ENCODE data around the gene ACKR3.

Gene ACKR3

DNA sequence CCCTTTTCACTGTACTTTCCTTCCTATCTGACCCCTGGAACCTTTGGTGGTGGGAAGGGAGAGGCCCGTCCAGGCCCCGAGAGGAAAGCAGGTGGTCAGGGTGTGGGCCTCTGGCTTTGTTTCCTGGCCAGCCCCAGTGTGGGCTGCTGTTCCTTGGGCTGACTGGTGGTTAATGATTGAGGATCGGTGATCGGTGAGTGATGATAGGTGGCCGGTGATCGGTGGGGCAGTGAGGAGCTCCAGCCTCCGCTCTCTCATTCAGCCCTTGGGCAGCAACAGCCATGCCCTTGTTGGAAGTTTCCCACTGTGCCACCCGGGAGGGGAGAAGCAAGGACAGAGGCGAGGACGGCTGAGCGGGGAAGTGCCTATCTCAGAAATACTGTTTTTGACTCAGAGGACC lies 7.3 kb downstream of the ACKR3 start:
- H3K27ac ChIP-seq (ENCODE audit: insufficient read depth in 1 of 2, low read depth in 1 of 2, low read length in 2 of 2, poor library complexity in 1 of 2, severe bottlenecking in 2 of 2) = no peak overlapping the region
- no peaks in the 10 kb centered on the region for H3K27me3 ChIP-seq (replicated peaks in 2 of 5; ENCODE audit: control insufficient read depth in 4 of 5, insufficient read depth in 5 of 5, low read length in 4 of 5)
- no peaks in the 10 kb centered on the region for H3K9me3 ChIP-seq (ENCODE audit: control extremely low read depth in 1 of 5, control insufficient read depth in 4 of 5, insufficient read depth in 2 of 5, low read depth in 1 of 5, low read length in 4 of 5)
- ChIA-PET CTCF (interaction anchor here (1.0 to 1.3 kb wide), 2 partner anchors 20 to 63 kb away, joined by 3 read pairs; no protein-coding TSS in a partner anchor), POLR2A (no interaction called here)
- 100% methylated on average over 7 of the region's 11 CpGs for WGBS (ENCODE audit: insufficient coverage)
- peaks cover 4 to 35% (median 10%) of the 10 kb centered on the region in 4 experiments for H3K36me3 ChIP-seq (ENCODE audit: control insufficient read depth in 4 of 4, insufficient read depth in 4 of 4, low read length in 3 of 4)
- no peaks in the 10 kb centered on the region for H3K4me1 ChIP-seq (ENCODE audit: control extremely low read depth in 1 of 4, control insufficient read depth in 4 of 4, insufficient read depth in 4 of 4, low read length in 3 of 4)
- H3K4me3 ChIP-seq (ENCODE audit: control insufficient read depth in 1 of 7, extremely low read depth in 1 of 7, insufficient read depth in 4 of 7, low read depth in 2 of 7, low read length in 6 of 7) = no peak overlapping the region
- no peak for DNase-seq

DNA sequence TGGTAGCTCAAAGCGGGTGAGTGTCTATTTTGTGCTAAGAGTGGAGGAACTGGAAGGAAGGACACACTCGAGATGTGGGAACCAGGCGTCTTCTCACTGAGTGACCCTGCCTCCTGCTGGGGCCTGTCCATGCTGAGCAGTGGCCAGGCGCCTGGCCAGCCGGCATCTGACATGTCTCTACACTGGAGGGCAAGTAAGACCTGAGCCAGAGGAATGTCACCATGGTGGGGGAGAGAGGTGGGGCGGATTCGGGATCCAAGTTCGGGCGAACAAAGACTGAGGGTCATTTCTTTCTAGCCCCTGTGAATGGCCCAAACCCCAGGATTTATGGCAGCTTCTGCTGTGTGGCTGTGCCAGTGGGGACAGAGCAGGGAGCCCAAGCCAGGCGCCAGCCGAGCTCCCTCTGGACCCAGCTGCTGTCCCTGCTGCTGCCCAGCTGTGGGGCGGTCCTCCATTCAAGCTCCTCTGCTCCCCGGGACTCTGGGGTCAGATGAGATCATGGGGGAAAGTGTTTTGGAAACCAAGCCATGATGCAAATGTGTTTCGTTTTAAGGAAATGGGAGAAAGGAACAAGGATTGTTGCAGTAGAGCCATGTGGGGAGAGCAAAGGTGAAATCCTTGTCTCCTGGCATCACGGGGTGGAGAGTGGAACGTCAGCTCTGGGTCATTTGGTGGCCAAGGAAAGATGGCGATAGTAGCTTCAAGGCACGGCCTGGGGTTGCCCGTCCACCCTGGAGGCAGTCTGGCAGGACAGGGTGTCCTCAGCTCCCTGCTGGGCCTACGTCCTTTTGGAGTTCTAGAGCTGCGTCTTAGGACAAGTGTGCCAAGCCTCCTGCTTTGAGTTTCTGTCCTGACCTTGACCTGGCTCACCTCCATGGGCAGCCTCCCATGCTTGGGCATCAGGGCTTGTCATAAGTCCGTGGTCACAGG lies 8.1 kb downstream of the ACKR3 start:
- no peaks in the 10 kb centered on the region for H3K27me3 ChIP-seq (replicated peaks in 2 of 5; ENCODE audit: control insufficient read depth in 4 of 5, insufficient read depth in 5 of 5, low read length in 4 of 5)
- ChIA-PET CTCF (interaction anchor here (1.2 to 1.3 kb wide), 3 partner anchors 10 to 64 kb away, joined by 3 read pairs; no protein-coding TSS in a partner anchor), POLR2A (no interaction called here)

DNA sequence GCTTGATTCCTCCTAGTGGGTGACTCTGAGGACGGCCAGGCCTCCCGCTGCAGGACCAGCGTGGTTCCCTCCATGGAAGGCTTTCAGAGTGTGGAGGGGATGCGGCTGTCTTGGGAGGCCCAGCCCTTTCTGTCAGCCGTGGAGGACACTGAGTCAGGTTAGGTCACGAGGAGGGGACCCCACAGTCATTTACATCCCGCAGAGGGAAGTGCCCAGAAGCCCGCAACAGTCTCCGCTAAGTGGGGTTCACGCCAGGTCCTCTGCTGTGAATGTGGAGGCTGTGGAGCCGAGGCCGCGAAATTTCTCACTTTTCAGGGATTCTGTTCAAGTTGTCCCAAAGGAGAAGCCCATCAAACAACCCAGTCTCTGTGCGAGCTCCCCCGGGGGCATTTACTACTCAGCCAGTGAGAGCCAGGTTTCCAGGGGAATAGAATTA lies 8.8 kb downstream of the ACKR3 start:
- DNase-seq = no peak
- H3K4me3 ChIP-seq (ENCODE audit: control insufficient read depth in 1 of 7, extremely low read depth in 1 of 7, insufficient read depth in 4 of 7, low read depth in 2 of 7, low read length in 6 of 7) = no peak overlapping the region
- CTCF ChIA-PET = interaction anchor here (1.2 kb wide), 2 partner anchors 10 to 65 kb away, joined by 3 read pairs; no protein-coding TSS in a partner anchor
- 96% methylated on average over 11 of the region's 15 CpGs for WGBS (ENCODE audit: insufficient coverage)
- H3K4me1 ChIP-seq (ENCODE audit: control extremely low read depth in 1 of 4, control insufficient read depth in 4 of 4, insufficient read depth in 4 of 4, low read length in 3 of 4) = no peaks in the 10 kb centered on the region
- H3K9me3 ChIP-seq (ENCODE audit: control extremely low read depth in 1 of 5, control insufficient read depth in 4 of 5, insufficient read depth in 2 of 5, low read depth in 1 of 5, low read length in 4 of 5) = no peaks in the 10 kb centered on the region
- H3K27ac ChIP-seq (ENCODE audit: insufficient read depth in 1 of 2, low read depth in 1 of 2, low read length in 2 of 2, poor library complexity in 1 of 2, severe bottlenecking in 2 of 2) = no peak overlapping the region
- H3K27me3 ChIP-seq (replicated peaks in 2 of 5; ENCODE audit: control insufficient read depth in 4 of 5, insufficient read depth in 5 of 5, low read length in 4 of 5) = no peaks in the 10 kb centered on the region
- peaks cover 4 to 39% (median 16%) of the 10 kb centered on the region in 4 experiments for H3K36me3 ChIP-seq (ENCODE audit: control insufficient read depth in 4 of 4, insufficient read depth in 4 of 4, low read length in 3 of 4)
- POLR2A ChIA-PET = no interaction called here

More for the DNA sequence above, 8.1 kb downstream of the ACKR3 start:
- peaks cover 4 to 40% (median 13%) of the 10 kb centered on the region in 4 experiments for H3K36me3 ChIP-seq (ENCODE audit: control insufficient read depth in 4 of 4, insufficient read depth in 4 of 4, low read length in 3 of 4)
- H3K4me3 ChIP-seq (ENCODE audit: control insufficient read depth in 1 of 7, extremely low read depth in 1 of 7, insufficient read depth in 4 of 7, low read depth in 2 of 7, low read length in 6 of 7) = no peak overlapping the region
- no peak for DNase-seq
- H3K27ac ChIP-seq (ENCODE audit: insufficient read depth in 1 of 2, low read depth in 1 of 2, low read length in 2 of 2, poor library complexity in 1 of 2, severe bottlenecking in 2 of 2) = no peak overlapping the region
- H3K9me3 ChIP-seq (ENCODE audit: control extremely low read depth in 1 of 5, control insufficient read depth in 4 of 5, insufficient read depth in 2 of 5, low read depth in 1 of 5, low read length in 4 of 5) = no peaks in the 10 kb centered on the region
- 99% methylated on average over 19 of the region's 22 CpGs for WGBS (ENCODE audit: insufficient coverage)
- H3K4me1 ChIP-seq (ENCODE audit: control extremely low read depth in 1 of 4, control insufficient read depth in 4 of 4, insufficient read depth in 4 of 4, low read length in 3 of 4) = no peaks in the 10 kb centered on the region

DNA sequence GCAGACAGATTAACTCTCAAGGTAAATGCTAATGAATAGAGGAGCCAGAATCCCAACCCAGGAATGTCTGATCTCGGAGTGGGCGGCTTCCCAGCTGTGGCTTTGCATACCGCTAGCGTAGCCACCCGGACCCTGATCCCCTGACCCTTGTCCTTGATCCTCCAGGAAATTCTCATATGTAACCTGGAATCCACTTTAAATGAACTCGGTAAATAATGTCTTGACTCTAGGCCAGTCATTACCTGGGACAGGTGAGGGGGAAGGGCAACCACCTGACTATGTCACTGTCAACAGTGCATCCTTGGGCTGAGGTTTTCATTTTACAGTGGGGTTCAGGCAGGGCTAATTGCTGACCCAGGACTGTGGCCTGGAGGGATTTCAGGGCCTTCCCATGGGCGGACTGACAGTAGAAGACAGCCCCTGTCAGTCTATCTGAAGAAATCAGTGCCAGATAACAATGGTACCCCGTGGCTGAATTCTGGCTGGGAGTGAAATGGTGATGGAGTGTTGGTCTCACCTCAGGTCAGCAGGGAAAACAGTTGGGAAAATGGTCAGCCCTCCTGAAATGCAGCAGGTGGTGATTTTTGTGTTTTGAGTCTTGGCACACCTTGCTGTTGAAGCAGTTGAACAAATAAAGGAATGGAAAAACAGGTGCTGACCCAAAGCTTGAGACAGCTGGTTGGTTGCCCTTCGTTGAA lies 9.6 kb downstream of the ACKR3 start:
- no peak for DNase-seq
- Histone ChIP-seq H3K4me1 (ENCODE audit: control extremely low read depth in 1 of 4, control insufficient read depth in 4 of 4, insufficient read depth in 4 of 4, low read length in 3 of 4) (no peaks in the 10 kb centered on the region), H3K4me3 (ENCODE audit: control insufficient read depth in 1 of 7, extremely low read depth in 1 of 7, insufficient read depth in 4 of 7, low read depth in 2 of 7, low read length in 6 of 7) (no peak overlapping the region), H3K27ac (ENCODE audit: insufficient read depth in 1 of 2, low read depth in 1 of 2, low read length in 2 of 2, poor library complexity in 1 of 2, severe bottlenecking in 2 of 2) (no peak overlapping the region), H3K9me3 (ENCODE audit: control extremely low read depth in 1 of 5, control insufficient read depth in 4 of 5, insufficient read depth in 2 of 5, low read depth in 1 of 5, low read length in 4 of 5) (no peaks in the 10 kb centered on the region), H3K27me3 (replicated peaks in 2 of 5; ENCODE audit: control insufficient read depth in 4 of 5, insufficient read depth in 5 of 5, low read length in 4 of 5) (no peaks in the 10 kb centered on the region), H3K36me3 (ENCODE audit: control insufficient read depth in 4 of 4, insufficient read depth in 4 of 4, low read length in 3 of 4) (peaks cover 4 to 39% (median 16%) of the 10 kb centered on the region in 4 experiments)
- ChIA-PET POLR2A (no interaction called here), CTCF (no interaction called here)
- WGBS (ENCODE audit: insufficient coverage) = 94% methylated on average over 6 of the region's 9 CpGs

DNA sequence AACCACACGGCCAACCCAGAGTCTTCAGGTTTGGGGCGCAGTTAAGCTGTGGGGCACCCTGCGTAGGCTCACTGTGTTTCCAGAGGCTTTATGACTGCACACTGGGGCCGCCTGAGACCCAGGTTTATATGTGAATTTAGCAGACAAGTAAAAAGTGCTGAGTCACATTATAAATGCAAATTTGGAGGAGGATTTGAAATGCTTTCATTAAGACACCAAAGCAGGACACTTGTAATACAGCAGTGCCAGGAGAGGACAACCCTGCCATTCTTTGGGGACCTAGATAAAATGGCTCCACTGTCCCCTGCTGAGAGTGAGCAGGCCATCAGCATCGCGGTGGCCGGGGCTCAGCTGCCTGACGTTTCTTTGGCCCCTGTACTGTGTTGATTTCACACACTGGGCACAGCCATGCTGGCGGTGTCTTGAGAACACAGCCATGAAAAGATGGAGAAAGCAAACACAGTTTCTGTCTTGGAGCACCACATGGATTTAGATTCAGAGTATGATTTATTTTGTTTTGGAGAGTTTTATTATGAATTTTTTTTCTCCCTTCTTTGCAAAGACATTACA lies 10.2 kb downstream of the ACKR3 start:
- DNase-seq = no peak
- CTCF ChIA-PET = no interaction called here
- H3K27ac ChIP-seq (ENCODE audit: insufficient read depth in 1 of 2, low read depth in 1 of 2, low read length in 2 of 2, poor library complexity in 1 of 2, severe bottlenecking in 2 of 2) = no peak overlapping the region
- no peak overlapping the region for H3K4me3 ChIP-seq (ENCODE audit: control insufficient read depth in 1 of 7, extremely low read depth in 1 of 7, insufficient read depth in 4 of 7, low read depth in 2 of 7, low read length in 6 of 7)
- H3K36me3 ChIP-seq (ENCODE audit: control insufficient read depth in 4 of 4, insufficient read depth in 4 of 4, low read length in 3 of 4) = peaks cover 4 to 39% (median 16%) of the 10 kb centered on the region in 4 experiments
- H3K27me3 ChIP-seq (replicated peaks in 2 of 5; ENCODE audit: control insufficient read depth in 4 of 5, insufficient read depth in 5 of 5, low read length in 4 of 5) = no peaks in the 10 kb centered on the region
- 93% methylated on average over 7 of the region's 9 CpGs for WGBS (ENCODE audit: insufficient coverage)
- POLR2A ChIA-PET = no interaction called here
- no peaks in the 10 kb centered on the region for H3K4me1 ChIP-seq (ENCODE audit: control extremely low read depth in 1 of 4, control insufficient read depth in 4 of 4, insufficient read depth in 4 of 4, low read length in 3 of 4)
- H3K9me3 ChIP-seq (ENCODE audit: control extremely low read depth in 1 of 5, control insufficient read depth in 4 of 5, insufficient read depth in 2 of 5, low read depth in 1 of 5, low read length in 4 of 5) = no peaks in the 10 kb centered on the region

DNA sequence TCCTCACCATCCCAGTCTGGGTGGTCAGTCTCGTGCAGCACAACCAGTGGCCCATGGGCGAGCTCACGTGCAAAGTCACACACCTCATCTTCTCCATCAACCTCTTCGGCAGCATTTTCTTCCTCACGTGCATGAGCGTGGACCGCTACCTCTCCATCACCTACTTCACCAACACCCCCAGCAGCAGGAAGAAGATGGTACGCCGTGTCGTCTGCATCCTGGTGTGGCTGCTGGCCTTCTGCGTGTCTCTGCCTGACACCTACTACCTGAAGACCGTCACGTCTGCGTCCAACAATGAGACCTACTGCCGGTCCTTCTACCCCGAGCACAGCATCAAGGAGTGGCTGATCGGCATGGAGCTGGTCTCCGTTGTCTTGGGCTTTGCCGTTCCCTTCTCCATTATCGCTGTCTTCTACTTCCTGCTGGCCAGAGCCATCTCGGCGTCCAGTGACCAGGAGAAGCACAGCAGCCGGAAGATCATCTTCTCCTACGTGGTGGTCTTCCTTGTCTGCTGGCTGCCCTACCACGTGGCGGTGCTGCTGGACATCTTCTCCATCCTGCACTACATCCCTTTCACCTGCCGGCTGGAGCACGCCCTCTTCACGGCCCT lies 11.2 kb downstream of the ACKR3 start:
- WGBS (ENCODE audit: insufficient coverage) = 97% methylated on average over 27 of the region's 29 CpGs
- ChIA-PET POLR2A (no interaction called here), CTCF (interaction anchor here (1.5 kb wide), 1 partner anchor 68 kb away, joined by 4 read pairs; no protein-coding TSS in a partner anchor)
- H3K9me3 ChIP-seq (ENCODE audit: control extremely low read depth in 1 of 5, control insufficient read depth in 4 of 5, insufficient read depth in 2 of 5, low read depth in 1 of 5, low read length in 4 of 5) = peaks cover 0 to 4% (median 0%) of the 10 kb centered on the region in 5 experiments
- H3K4me3 ChIP-seq (ENCODE audit: control insufficient read depth in 1 of 7, extremely low read depth in 1 of 7, insufficient read depth in 4 of 7, low read depth in 2 of 7, low read length in 6 of 7) = no peak overlapping the region
- H3K4me1 ChIP-seq (ENCODE audit: control extremely low read depth in 1 of 4, control insufficient read depth in 4 of 4, insufficient read depth in 4 of 4, low read length in 3 of 4) = no peaks in the 10 kb centered on the region
- H3K36me3 ChIP-seq (ENCODE audit: control insufficient read depth in 4 of 4, insufficient read depth in 4 of 4, low read length in 3 of 4) = peaks cover 4 to 38% (median 16%) of the 10 kb centered on the region in 4 experiments
- no peak overlapping the region for H3K27ac ChIP-seq (ENCODE audit: insufficient read depth in 1 of 2, low read depth in 1 of 2, low read length in 2 of 2, poor library complexity in 1 of 2, severe bottlenecking in 2 of 2)
- no peaks in the 10 kb centered on the region for H3K27me3 ChIP-seq (replicated peaks in 2 of 5; ENCODE audit: control insufficient read depth in 4 of 5, insufficient read depth in 5 of 5, low read length in 4 of 5)
- DNase-seq = no peak

Data from common myeloid progenitor, CD34-positive (primary cell).